Left renal cortex interstitium (tissue), 4 donors: ENCODE data around the gene UTS2R. TPM values are rescaled to one million over a fixed set of nuclear protein-coding genes. Genes with fewer than 3 reads are reported as not detected.
"Not testable (repeated sequence)": the region's sequence is repeated elsewhere in the genome, so short reads cannot be mapped to it uniquely, and the experiment has no call there.

ENCODE experiments used
- DNase-seq, 4 donors: peaks; one replicate each; pipeline ENCODE4 v3.0.0-alpha.2; 2013; ENCODE audit warnings: low read depth in 4 of 4, low spot score in 2 of 4, missing footprints in 1 of 4
- polyA plus RNA-seq, 4 donors: library from polyadenylated mRNA; unstranded; fragments of 120-200 nt; gene quantifications; one replicate each; pipeline ENCODE4 v1.2.1, GENCODE V29; 2013; ENCODE audit not compliant: insufficient read length in 4 of 4

The UTS2R gene
- polyA plus RNA-seq, 4 donors, result 0.49 to 1.1 (median 0.67) TPM

DNA sequence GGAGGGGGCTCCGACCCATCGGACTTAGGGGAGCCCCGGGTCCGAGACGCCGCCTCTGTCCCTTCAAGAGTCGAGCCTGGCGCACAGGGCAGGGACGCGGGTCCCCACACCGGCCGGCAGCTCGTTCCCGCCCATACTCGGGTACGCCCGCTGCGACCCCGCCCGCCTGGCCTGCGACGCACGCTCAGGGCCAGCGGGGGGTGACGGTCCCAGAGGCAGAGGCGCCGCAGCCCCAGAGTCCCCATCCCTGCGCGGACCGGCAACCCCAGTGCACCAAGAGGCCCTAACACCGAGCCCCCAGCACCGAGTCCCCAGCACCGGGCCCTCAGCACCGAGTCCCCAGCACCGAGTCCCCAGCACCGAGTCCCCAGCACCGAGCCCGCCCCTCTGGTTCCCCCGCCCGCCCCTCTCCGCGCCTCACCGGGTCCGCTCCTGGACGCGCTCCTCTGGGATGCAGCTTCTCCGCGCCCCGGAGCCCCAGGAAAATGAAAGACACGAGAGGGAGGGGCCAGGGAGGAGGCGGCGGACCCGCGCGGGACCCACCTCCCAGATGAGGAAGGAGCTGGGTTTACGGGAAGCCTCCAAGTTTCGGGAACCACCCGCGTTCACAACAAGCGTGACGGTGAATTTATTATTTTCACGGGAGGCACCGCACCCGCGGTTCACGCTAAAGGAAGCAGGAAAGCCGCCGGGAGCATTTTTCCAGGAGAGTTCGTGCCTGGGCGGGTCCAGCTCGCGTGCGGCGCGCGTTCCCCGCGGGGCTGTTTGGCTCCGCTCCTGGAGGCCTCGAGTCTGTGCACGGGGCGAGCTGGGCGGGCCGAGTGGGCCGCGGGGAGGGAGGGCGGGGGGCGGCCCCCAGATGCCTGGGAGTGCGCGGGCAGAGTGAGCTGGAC is 38.0 kb upstream of the UTS2R start, which contains the start of gene SECTM1:
SECTM1 (minus strand) TSS at position 488 of the 893 bp plus-strand sequence. CDS start 6,526 bp downstream, outside the sequence.
- DNase-seq, result no peak

DNA sequence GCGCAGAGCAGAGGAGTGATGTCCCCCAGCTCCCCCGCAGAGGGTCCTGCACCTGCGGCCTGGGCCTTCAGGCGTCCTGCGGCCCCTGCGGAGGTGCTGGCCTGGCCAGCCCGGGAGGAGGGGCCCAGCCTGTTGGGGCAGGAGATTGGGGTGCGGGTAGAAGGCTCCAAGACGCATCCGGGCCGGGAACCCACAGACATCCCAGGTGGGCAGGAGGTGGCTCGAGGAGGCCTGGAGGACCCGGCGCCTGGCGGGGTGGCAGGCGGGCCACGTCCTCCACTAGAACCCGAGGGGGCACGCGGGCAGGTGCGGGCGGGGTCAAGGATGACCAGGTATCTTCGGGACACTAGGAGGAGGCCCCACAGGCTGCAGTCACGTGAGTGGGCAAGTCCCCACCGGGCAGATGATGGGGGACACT is 37.4 kb upstream of the UTS2R start:
- DNase-seq, result no peak

DNA sequence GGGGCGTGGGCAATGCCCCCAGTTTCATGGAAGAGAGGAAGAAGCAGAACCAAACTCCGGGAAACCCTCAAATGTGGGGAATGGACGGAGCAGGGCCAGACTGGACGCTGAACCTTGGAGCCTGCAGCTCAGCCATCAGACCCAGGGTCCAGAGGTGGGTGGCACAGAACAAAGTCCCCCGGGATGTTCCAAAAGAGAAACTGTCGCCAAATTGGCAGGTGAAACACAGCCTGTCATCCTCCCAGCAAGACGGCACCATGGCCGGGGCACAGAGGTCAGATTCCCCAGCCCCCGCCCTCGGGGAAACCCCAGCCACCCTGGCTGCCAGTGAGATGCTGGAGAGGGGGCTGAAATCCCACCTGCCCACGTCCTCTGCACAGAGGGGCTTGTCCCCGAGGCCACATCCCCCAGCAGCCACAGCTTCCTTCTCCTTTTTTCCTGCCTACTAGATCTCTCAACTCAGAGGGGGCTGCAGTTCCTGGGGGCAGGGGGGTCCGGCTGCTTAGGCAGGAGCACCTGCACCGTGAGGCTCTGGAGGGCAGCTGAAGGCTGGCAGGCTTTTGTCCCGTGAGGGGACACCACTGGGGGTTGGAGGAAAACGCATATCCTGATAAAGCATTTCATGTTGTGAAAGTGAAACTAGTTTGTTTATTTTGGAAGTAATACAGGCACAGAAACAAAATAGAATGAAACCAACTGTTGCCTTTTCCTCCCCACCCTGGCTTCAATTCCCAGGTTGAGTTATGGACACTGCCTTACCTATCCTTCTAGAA is 36.8 kb upstream of the UTS2R start:
- no peak for DNase-seq

DNA sequence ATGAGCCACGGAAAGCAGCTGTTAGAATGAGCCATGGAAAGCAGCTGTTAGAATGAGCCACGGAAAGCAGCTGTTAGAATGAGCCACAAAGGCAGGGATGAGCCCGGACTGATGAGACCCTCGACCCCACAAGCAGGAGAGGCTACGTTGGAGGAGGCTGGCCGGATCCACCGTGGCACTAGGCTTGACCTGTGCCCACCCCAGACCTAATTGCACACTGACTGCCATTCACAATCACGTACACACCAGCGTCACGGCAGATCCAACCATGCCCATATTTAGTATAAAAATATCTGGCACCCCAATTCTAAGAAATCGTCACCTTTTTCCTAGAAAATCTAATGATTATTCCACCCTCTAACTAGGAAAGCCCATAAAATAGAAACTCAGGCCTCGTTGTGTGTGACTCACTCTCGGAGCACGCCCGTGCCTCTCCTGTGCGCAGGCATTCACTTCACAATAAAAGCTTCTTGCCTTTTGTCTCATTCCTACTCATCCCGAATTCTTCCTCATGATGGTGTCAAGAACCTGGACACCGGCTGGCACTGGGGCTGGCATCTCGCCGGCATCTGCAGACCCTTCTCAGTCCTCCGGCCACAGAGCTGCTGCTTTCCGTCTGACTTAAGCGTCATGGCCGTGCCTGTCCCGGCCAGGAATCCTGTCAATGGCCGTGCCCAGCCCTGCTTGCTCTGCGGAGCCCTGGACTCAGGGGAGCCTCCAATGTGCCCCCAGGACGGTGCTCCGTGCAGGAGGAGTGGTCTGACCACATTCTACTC is 32.5 kb upstream of the UTS2R start:
- DNase-seq, result no peak

DNA sequence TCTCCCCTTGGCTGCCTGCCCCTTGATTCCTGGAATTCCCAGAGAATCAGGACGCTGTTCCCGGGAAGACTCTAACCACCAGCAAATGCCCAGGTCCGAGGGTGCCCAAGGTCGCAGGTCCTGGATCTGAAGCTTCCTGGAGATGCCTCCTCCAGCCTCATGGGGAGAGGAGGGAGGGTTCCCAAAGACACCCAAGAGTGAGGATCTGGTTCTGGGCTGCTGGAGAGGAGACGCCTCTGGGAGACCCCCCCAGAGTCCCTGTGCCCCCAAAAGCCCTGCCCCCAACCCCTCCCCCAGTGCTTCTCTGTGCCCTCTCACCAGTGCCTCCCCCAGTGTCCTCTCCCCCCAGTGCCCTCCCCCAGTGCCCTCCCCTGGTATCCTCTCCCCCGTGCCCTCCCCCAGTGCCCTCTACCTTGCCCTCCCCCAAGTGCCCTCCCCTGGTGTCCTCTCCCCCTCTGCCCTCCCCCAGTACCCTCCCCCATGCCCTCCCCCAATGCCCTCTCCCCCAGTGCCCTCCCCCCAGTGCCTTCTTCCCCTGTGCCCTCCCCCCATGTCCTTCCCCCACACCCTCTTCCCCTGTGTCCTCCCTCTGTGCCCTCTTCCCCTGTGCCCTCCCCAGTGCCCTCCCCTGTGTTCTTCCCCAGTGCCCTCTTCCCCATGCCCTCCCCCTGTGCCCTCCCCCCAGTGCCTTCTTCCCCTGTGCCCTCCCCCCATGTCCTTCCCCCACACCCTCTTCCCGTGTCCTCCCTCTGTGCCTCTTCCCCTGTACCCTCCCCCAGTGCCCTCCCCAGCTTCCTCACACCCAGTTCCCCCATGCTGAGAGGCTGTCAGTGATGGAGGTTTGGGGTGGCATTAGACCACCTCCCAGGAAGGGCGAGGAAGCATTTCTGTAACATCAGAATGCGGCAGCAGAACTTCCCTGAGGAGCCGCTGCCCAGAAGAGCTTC is 31.7 kb upstream of the UTS2R start:
- no peak for DNase-seq

DNA sequence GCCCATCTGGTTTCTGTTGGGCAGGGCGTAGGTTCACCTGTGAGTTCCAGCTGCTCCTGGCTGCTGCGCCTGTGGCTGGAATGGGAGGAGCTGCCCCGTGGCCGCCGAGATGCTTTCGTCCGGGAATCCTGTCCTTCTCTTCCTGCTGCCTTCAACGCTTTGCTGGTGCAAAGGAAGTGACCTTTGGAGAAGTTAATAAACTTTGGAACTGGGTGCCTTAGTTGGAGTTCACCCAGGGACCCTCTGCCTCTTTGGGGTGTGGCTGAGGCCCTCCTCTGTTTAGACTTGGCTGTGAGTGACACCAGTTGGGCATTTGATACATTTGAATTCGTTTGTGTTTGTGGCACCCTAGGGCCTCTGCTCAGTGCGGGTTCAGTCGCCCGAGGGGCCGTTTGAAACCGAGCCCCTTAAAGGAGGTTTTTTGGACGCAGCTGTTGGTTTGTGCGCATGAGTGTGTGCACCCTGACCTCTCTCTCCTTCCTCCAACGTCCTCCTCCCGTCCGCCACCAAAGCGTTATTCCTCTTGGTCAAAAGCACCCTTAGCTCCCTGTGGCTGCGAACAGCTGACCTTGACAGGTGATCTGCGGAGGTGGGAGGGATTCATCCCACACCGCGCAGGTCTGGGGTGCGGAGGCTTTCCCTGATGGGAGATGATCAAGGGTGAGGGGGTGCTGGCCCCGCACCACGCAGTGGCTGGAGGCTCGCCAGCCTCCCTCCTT is 29.0 kb upstream of the UTS2R start:
- DNase-seq, result no peak

DNA sequence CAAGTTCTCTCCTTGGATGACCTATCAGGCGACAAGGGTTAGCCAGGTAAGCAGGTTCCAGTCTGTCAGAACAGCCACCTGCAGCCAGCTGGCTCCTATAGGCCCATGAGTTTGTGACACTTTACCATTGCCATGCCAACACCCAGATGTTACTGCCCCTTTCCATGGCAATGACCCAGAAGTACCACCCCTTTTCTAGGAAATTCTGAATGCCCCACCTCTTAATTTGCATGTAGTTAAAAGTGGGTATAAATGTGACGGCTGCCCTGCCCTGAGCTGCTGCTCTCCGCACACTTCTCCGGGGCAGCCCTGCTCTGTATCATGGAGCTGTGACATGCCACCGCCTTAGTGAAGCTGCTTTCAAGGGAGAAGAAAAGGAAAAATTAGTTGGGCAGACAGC is 28.0 kb upstream of the UTS2R start:
- DNase-seq, result no peak

DNA sequence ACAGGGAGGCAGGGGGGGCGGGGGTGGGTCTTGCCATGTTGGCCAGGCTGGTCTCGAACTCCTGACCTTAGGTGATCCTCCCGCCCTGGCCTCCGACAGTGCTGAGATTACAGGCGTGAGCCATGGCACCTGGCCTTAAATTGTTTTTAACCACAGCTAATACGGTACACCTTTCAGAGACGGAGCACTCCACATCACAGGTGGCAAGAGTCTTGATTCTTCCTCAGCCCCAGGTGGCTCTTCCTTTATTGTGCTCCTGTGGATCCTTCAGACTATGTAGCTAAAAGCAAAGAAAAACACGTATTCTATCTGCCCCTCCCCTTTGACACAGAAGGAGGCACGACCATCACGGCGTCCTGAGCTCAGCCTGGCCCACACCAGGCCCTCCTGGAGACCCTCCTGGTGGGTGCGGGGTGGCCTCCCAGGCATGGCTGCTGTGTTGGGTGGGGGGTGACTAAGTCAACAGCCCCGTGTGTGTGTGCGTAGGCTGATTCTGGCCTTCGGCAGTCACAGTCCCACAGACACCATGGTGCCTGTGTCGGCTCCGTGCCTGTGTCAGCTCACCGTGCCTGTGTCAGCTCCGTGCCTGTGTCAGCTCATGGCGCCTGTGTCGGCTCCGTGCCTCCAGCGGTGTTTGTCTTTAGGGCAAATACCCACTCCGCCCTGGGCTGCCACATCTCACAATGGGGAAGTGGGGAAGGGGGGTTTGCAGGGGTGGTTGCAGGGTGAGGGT is 27.2 kb upstream of the UTS2R start:
- no peak for DNase-seq

DNA sequence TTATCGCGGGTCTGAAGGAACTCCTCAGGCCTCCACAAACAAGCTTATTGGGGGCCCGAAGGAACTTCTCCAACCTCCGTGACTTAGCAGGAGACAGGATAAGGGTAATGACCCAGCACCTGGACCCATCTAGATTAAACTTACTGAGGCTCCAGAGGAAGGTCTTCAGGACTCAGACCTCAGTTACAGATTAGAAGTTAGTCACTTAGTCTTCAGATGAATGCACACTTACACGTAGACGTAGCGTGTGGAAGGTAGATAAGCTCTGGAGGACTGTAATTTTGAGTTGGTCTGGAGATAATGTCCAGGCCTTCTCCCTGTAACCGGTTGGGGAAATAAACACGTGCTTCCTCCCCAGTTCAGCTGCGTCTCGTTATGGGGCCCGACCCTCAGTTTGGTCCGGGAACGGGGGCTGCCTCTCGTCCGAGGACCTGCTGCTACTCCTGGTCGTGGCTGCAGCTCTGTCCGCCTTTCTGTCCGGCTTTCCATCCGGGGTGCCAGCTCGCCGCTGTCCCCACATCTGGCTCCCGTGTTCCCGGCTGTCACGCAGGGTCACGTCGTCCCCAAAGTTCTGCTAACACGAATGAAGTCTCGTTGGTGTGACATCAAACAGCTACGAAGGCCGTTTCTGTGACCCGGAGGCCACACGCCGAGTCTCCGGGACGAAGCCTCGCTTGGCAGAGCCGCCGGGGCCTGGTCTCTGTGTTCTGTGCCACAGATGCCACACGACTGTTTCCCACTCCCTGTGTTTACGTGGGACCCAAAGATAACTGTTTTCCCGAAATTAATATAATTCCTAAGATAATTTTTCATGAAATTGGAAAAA is 26.2 kb upstream of the UTS2R start:
- DNase-seq, result no peak

DNA sequence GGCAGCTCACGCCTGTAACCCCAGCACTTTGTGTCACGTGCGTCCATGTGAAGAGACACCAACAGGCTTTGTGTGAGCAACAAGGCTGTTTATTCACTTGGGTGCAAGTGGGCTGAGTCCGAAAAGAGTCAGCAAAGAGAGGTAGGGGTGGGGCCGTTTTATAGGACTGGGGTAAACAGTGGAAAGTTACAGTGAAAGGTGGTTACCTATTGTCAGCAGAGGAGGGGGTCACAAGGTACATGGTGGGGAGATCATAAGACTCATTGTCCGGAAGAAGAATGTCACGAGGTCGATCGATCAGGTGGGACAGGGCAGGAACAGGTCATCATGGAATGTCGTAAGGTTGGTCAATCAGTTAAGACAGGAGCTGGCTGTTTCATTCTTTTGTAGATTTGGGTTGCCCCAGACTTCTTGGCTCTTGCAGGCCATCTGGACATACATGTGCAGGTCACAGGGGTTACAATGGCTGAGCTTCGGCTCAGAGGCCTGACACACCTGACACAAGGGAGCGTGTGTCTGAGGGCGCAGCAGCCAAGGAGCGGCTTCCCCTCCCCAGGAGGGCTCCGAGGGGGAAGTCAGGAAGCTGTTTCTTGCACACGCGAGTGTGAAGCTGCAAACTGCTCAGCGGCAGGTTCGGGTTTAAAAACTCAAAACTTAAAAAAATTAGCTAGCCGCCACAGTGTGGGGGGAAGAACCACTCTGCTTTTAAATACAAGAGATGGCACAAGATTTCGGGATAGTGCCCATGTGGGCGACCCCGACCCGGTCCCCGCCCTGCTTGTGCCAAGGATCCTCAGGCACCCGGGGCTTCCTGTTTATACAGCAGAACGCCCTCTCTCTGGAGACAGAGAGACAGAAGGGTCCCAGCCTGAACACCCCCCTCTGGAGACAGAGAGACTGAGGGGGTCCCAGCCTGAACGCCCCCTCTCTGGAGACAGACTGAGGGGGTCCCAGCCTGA is 24.9 kb upstream of the UTS2R start:
- DNase-seq, result no peak

DNA sequence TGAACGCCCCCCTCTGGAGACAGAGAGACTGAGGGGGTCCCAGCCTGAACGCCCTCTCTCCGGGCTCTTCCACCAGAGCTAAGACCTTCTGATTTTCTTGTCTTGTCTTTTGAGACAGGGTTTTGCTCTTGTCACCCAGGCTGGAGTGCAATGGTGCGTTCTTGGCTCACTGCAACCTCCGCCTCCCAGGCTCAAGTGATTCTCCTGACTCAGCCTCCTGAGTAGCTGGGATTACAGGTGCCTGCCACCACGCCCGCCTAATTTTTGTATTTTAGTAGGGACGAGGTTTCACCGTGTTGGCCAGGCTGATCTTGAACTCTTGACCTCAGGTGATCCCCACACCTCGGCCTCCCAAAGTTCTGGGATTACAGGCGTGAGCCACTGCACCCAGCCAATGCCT is 23.6 kb upstream of the UTS2R start:
- not testable (repeated sequence) for DNase-seq

DNA sequence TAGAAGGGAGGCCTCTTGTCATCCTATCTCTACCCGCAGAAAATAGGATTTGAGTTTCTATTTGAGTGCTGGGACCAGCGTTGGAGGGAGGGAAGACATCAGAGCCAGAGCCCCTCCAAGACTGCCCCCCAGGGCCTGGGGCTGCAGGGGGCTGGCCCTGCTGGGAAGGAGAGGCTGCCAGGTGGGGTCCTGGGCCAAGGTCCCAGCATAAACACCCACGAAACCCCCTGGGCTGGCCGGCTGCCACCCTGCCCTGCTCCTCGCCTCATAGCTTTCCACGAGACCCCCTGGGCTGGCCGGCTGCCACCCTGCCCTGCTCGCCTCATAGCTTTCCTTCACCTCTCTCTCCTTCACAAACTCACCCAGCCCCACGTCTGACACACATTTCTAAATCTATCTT is 23.1 kb upstream of the UTS2R start:
- DNase-seq, result no peak

DNA sequence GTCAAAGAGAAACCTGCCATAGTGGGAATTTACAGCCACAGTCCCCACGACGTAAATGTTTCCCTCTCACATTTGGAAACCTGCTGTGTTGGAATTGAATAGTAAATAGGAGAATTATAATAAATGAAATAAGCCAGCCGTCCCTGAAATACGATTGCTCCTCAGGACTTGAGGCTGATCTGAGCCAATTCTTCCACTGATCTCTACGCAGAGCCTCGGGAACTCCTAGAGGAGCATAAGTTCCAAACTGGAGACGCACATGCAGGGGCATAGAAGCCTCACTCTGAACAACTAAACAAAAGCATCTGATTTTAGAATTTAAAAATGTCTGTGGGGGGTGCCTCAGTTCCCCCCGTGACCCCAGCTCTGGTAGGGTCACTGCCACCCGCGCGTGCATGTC is 22.7 kb upstream of the UTS2R start:
- DNase-seq, result no peak

DNA sequence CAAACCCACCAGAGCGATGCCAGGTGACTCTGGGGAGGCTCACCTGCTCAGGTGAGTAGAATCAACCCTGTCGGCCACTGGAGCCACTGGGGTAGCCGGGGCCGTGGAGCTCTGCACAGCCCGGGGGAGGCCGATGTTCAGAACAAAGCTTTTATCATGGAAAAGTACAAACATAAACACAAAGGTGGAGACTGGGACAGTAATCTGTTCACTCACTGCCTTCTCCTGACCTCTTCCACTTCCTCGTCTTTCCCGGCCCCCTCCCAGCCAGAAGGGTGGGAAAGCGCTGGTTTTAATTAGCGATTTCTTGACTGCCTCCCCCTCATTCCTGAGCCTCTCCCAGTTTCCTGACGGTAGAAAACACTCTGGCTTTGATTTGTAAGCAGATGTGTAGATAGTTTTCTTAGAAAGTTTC is 22.3 kb upstream of the UTS2R start:
- no peak for DNase-seq

DNA sequence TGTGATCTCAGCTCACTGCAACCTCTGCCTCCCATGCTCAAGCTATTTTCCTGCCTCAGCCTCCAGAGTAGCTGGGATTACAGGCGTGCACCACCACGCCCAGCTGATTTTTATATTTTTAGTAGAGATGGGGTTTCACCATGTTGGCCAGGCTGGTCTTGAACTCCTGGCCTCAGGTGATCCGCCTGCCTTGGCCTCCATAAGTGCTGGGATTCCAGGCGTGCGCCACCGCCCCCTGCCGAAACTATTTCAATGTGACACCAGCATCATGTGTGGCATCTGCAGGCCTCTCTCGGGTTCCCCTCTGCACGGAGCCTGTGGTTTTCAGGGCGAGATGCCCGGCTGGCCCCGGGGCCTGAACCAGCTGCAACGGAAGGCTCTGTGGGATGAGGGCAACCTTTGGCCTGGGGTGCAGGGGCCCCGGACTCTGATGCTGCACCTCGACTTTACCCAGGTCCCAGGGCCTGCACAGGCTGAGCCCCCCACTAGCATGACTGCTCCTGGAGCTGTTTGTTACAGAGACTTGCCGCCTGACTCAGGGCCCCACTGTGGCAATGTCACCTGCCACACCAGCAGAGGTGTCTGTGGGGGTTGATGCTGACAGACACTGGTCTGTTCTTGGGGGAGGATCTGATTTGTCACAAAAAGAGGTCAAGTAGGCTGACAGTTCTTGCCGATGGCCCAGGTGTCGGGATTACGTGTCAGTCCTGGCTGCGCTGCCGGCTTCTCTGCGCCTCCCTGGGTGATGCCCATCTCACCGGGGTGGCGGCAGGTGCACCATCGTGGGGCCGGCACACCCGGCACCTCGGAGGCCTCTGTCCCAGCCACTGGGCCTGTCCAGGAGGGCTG is 21.2 kb upstream of the UTS2R start:
- DNase-seq, result no peak
